NCI-H2107 (cell line): Measurements from ENCODE around the gene ANOS1.
A peak's percentile ranks its signal among the peaks of the same experiment; 100 is the strongest.
"Not testable (repeated sequence)": the region's sequence is repeated elsewhere in the genome, so short reads cannot be mapped to it uniquely, and the experiment has no call there.

Experiments
- DNase-seq: peaks from one replicate; lab custom pipeline; 2025; lab: John Stamatoyannopoulos, UW

The ANOS1 gene, protein sequence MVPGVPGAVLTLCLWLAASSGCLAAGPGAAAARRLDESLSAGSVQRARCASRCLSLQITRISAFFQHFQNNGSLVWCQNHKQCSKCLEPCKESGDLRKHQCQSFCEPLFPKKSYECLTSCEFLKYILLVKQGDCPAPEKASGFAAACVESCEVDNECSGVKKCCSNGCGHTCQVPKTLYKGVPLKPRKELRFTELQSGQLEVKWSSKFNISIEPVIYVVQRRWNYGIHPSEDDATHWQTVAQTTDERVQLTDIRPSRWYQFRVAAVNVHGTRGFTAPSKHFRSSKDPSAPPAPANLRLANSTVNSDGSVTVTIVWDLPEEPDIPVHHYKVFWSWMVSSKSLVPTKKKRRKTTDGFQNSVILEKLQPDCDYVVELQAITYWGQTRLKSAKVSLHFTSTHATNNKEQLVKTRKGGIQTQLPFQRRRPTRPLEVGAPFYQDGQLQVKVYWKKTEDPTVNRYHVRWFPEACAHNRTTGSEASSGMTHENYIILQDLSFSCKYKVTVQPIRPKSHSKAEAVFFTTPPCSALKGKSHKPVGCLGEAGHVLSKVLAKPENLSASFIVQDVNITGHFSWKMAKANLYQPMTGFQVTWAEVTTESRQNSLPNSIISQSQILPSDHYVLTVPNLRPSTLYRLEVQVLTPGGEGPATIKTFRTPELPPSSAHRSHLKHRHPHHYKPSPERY

DNA sequence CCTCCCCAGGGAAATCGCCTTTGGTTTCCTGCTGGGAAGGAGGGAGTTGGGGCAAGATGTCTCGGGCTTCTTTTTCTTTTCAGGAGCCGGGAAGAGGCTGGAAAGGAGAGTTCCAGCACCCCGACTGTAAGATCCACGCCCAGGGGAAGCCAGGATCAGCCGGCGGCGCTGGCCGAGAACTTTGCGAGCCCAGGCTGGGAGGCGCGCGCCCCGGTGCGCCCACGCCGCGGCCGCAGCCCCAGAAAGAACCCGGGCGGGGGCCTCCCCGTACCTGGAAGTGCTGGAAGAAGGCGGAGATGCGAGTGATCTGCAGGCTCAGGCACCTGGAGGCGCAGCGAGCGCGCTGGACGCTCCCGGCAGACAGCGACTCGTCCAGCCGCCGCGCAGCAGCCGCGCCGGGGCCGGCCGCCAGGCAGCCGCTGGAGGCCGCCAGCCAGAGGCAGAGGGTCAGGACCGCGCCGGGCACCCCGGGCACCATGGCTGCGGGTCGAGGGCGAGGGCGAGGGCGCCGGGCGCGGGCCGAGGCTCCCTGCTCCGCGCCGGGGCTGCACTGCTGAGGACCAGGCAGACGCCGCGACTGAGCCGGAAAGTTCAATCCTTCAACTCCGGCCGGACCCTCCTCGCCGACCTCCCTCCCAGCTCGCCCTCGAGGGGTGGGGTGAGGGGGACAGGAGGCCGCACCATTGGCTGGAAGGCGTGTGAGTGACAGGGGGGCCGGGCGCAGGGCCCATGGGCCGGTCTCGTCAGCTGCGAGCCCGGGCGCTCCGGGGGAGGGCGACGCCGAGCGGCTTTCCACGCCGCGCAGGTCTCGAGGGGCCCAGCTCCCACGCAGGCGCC lies at the start of gene ANOS1:
TSS of gene ANOS1 (minus strand) at position 579 of the 837 bp plus-strand sequence. CDS start at position 478, 101 bp downstream.
- no peak for DNase-seq

DNA sequence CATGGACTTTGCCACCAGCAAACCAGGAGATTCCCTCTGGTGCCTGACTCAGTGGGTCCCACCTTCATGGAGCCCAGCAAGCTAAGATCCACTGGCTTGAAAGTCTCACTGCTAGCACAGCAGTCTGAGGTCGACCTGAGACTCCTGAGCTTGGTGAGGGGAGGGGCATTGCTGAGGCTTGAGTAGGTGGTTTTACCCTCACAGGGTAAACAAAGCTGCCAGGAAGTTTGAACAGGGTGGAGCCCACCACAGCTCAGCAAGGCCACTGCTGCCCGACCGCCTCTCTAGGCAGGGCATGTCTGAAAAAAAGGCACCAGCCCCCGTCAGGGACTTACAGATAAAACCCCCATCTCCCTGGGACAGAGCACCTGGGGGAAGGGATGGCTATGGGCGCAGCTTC lies 41.2 kb upstream of the ANOS1 start:
- DNase-seq, result no peak

GRCh38 chrX:8760021-8760420 lies 28.1 kb upstream of the ANOS1 start:
- DNase-seq, result no peak

DNA sequence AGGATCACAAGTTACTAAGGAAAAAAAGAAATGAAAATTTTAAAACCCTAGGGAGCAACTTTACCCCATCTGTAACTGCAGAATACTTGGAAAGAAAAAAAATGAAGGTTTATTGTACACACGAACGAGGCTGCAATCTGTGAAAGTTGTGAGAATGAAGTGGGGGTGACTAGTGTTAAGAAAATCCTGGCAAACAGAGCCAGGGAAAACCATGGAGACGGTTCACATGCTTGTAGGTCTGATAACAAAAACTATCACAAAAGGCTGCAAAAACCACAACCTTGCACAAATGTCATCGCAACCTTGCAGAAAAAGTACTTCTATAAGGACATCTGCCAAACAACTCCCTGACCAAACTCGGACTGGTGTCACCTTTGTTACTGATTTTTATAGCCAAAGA lies 26.8 kb upstream of the ANOS1 start:
- DNase-seq, result not testable (repeated sequence)

DNA sequence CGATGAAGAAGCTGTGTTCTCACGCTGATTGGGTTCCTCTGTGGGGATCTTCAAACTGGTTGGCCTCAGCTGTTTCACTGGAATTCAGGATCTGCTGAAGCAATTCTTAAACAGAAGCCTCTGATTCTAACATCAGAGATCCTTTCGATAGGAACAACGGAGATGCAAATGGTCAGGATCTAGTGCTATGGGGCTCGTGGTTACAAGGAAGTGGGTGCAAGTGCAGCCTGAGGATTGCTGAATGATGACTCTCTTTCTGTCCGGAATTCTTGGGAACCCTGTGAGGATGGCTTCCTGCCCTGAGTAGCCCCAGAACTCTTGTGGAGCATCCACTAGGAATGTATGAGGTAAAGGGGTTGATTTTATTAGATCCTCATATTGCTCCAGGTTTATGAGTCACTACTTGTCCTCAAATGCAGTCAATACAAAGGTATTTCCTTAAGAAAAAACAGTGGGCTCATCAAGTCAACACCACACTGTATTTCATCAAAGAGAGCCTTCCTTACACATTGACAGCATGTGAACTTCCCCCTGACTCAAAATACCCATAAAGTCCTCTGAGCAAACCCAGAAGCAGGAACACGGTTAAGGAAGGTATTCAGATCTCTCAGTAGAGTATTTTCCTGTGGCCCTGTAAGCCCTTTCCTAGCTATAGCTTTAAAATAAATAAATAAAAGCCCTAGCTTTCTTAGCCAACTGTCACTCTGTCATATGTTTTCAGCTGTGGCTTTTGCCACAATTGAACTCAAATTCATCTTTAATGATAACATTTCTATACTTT lies 25.9 kb upstream of the ANOS1 start:
- DNase-seq, result not testable (repeated sequence)

GRCh38 chrX:8755813-8756212 lies 23.9 kb upstream of the ANOS1 start:
- DNase-seq, result no peak

- no peak for DNase-seq
Measured at GRCh38 chrX:8755116-8755515, 23.2 kb upstream of the ANOS1 start.

GRCh38 chrX:8749697-8750096 lies 17.8 kb upstream of the ANOS1 start:
- DNase-seq, result no peak

- DNase-seq, result peak; percentile 17
Measured at GRCh38 chrX:8748855-8749254, 16.9 kb upstream of the ANOS1 start.

DNA sequence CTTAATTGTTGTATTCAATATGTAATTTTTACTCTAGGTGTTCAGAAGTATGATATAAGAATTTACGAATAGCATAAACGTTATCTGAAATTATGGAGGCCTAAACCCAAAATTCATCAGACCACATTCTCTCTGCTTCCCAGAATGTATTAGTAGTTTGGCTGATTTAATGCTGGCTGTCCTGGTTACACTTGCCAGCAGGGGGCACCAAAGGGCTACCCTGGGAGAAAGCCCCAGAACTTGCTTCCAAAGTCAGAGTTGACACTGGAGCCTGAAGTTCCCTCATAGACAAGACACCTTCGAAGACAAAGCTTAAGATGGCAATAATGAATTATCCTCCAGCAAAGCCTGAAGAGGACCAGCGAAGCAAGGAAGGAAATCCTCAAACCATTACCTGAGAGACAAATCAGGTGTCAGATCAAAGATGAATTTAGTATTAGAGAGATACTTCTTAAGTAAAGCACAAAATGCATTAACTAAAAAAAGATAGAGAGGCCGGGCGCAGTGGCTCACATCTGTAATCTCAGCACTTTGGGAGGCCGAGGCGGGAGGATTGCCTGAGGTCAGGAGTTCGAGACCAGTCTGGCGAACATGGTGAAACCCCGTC lies 11.3 kb upstream of the ANOS1 start:
- peak; percentile 21 for DNase-seq

DNA sequence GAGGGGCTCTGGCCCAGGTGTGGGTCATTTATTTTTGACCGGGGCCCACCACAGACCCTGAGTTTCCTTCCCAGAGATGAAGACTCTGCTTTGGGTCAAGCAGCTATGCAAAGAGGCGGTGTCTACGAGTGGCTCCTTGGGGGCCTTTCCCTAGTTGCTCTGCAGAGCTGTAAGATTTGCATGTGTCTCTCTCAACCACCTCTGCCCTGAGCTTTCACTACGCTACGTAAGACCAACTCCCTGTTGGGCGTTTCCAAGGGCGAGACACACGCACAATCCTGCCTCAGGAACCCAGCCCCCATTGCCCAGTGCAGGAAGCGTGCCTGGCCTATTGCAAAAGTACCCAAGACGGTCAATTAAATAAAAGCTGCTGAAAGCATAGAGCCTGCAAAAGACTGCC lies 10.0 kb upstream of the ANOS1 start:
- no peak for DNase-seq

DNA sequence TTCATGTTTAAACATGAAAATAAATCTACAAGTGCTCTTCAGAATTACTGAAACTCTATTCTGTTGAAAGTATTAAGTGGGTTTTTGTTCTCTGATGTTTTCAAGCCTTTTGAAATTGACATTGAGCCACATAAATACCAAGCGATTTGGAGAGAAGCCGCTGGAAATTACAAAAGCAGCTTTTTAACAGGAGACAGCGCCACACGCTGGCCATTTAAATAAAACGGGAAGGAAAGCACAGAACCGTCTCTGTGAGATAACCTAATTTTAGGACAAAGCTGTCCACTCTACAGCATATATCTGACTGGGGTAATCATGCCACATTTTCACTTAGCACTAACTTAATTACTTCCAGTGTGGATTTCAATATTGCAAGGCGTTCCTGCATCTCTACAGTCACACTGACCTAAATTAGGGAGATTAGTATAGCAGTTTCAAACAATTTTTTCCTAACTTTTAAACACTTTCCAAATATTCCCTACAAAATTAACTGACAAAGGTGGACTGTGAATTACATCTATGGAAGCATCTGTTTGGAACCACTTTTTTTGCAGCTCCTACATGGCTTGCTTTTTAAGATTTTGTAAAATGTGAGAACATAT lies 6.8 kb upstream of the ANOS1 start:
- peak; percentile 14 for DNase-seq

DNA sequence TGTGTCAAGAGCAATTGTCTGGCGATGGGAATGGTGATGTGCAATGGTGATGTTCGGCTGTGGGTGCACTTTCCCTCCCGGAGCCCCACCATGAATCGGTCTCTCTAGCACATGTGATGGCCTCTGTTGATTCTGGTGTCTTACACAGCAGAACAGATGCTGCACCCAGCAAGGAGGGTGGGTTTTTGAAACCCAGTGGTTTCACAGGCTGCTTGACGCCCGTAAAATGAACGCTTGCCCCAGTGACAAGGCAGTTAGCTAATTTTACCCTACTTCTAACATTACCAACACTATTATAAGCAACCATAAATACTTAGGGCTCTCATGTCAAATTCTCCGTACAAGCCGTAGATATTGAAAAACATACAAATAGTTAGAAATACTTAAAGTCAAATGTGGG lies 5.9 kb upstream of the ANOS1 start:
- no peak for DNase-seq

GRCh38 chrX:8730812-8731558 lies 952 bp downstream of the ANOS1 start:
- no peak for DNase-seq

DNA sequence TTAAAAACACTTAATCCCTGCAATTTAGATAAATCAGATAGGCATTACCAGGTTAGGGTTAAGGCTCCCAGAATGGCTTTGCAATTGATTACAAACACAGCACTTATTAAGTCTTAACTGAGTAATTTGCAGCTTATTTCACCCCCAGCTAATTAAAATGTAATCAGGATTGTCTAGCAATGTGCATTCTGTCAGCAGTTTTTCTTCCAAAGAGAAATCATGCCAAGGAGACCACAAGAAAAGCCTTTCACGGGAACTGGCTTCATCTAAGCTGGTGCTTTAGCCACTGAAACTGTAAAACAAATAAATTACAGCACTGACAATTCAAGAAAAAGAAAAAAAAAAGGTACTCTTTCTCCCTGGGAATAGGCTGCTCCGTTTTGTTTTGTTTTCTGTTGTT lies 2.1 kb downstream of the ANOS1 start:
- no peak for DNase-seq

DNA sequence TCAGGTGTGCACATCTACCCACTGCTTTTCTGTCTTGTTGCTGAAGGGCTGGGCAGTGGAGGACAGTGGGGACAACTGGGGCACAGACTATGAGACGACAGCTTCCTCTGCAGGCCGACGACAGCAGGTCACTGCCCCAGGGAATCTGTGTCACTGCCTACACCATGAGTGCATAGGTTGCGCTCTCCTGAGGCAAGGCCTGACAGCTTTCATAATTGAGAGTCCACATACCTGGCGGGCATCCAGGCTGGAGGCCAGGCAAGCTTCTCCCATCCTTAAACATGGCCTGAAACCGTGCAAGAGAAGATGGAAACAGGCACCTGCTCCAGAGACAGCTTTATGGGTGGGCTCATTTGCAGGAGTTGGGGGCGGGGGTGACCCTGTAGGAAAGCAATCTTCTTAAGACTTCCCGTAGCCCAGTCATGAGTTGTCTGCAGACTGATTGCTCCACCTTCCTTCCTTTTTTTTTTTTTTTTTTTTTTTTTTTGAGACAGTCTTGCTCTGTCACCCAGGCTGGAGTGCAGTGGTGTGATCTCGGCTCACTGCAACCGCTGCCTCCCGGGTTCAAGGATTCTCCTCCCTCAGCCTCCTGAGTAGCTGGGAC lies 2.9 kb downstream of the ANOS1 start:
- DNase-seq, result no peak

DNA sequence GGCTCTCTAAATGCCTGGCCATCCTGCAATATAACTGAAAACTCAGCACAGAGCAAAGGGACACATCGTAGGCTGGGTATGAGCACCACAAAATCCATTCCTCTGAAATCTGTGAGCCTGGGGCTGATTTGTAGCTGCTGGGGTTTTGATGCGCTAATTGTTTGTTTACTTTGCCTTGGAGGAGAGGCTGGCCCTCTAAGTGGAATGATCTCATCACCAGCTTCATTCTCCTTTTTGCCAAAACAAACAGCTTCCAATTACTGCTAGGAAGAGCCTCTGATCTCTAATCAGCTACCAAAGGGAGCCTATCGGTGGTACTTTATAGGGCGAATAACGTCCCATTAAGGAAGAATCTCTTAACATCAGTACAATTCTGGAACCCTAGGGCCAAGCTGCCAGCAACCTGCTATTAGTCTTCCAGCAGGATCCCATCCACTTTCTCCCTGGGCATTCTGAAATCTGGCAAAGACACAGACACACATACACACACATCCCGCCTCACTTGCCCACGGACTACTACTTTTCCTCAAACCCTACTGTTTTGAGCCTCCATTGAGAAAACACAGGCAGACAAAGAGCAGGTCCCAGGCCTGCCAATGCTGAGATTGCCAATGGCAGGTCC lies 5.8 kb downstream of the ANOS1 start:
- peak; percentile 66 for DNase-seq

DNA sequence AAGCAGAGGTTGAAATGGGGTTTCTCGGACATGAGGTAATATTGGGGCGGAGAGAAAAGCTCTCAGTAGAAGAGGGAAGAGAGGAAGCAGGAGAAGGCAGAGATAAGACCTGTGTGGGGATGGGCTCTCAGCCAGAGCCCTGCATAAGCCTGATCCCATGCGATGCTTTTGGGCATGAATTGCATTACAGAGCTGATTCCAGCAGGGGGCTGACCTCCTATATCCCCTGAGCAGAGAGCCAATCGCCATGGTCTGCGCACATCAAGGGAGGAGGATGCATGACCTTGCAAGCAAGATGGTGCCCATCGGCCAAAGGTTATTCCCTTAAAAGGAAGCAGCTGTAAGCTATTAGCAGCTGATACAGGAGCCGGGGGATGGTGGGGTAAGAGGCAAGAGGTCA lies 7.6 kb downstream of the ANOS1 start:
- no peak for DNase-seq

- DNase-seq, result no peak
Measured at GRCh38 chrX:8721536-8721935, 10.4 kb downstream of the ANOS1 start.
